GM18858 (cell line): Measurements from ENCODE around the gene ELMO1.

ENCODE experiments used
- ATAC-seq: cut with Tn5 transposase; IDR thresholded peaks from one replicate; pipeline ENCODE4 v1.9.1; 2021; ENCODE audit not compliant: unreplicated experiment

The ELMO1 gene

GRCh38 chr7:37410305-37411229 is 38.1 kb downstream of the ELMO1 start:
- no peak for ATAC-seq

GRCh38 chr7:37409461-37409860 is 39.2 kb downstream of the ELMO1 start:
- no peak for ATAC-seq

- ATAC-seq = no peak
Observed at GRCh38 chr7:37408291-37409228, 40.1 kb downstream of the ELMO1 start.

- no peak for ATAC-seq
Observed at GRCh38 chr7:37405603-37406122, 43.0 kb downstream of the ELMO1 start.

GRCh38 chr7:37405128-37405527 is 43.5 kb downstream of the ELMO1 start:
- no peak for ATAC-seq

- no peak for ATAC-seq
Observed at GRCh38 chr7:37399876-37400421, 48.7 kb downstream of the ELMO1 start.

- ATAC-seq = no peak
Observed at GRCh38 chr7:37398403-37398802, 50.3 kb downstream of the ELMO1 start.

- no peak for ATAC-seq
Observed at GRCh38 chr7:37395618-37396259, 52.9 kb downstream of the ELMO1 start.

GRCh38 chr7:37394158-37394557 is 54.5 kb downstream of the ELMO1 start:
- ATAC-seq = no peak

- no peak for ATAC-seq
Observed at GRCh38 chr7:37393476-37393875, 55.2 kb downstream of the ELMO1 start.

- ATAC-seq = no peak
Observed at GRCh38 chr7:37392673-37393017, 56.0 kb downstream of the ELMO1 start.

GRCh38 chr7:37391791-37392672 is 56.6 kb downstream of the ELMO1 start:
- ATAC-seq = no peak

- ATAC-seq = no peak
Observed at GRCh38 chr7:37390114-37390513, 58.5 kb downstream of the ELMO1 start.

- ATAC-seq = no peak
Observed at GRCh38 chr7:37388811-37389210, 59.9 kb downstream of the ELMO1 start.

GRCh38 chr7:37385787-37386186 is 62.9 kb downstream of the ELMO1 start:
- no peak for ATAC-seq

- ATAC-seq = no peak
Observed at GRCh38 chr7:37382546-37383088, 66.0 kb downstream of the ELMO1 start.

- ATAC-seq = no peak
Observed at GRCh38 chr7:37380831-37381230, 67.8 kb downstream of the ELMO1 start.

- no peak for ATAC-seq
Observed at GRCh38 chr7:37379546-37380277, 69.0 kb downstream of the ELMO1 start.

GRCh38 chr7:37377231-37377630 is 71.4 kb downstream of the ELMO1 start:
- ATAC-seq = no peak
